ENCODE measurements around the gene HNRNPA1L2. TPM values are rescaled to one million over a fixed set of nuclear protein-coding genes. Genes with fewer than 3 reads are reported as not detected.

Gene HNRNPA1L2
- total and polyA plus RNA-seq, 10 of the 15 experiments (the other 5 are each of a cell fraction or from before 2014, with no cell fraction given) = 3.3 to 12.0 (median 7.8) TPM

DNA sequence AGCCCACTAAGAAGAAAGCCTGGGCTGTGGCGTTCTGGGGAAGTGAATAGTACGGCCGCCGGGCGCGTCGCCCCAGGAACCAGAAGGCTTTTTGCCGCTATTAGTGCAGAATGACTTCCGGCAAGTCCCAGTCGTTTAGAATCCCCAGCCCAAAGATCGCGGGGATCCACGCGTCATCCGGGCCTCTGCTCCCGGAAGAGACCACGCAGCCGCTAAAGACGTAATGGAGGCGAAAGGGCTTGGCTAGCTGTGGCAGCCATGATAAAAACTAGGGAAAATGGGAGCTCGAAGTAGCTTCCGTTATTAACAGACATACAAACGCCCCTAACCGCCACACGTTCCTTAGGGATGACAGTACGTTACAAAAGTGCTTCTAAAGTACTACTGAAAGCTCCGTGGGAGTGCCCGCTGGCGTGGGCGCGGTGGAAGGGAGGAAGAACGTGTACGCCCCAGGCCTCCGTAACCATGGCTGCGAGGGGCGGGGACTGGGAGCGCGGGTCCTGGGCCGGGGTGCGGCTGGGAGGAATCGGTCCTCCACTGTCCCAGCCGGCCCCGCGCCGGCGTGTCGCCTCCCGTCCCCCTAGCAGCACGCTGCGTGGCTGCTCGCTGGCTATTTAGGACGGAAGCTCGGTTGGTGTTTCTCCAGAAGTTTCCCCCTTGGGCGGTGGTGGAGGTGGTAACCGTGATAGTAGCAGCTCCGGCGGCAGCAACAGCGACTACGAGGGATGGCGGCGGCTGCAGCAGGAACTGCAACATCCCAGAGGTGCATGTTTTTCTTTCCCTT, 10.2 kb downstream of the HNRNPA1L2 start, which contains the start of gene SUGT1 (continued):
- TF ChIP-seq POU2F2 (IDR thresholded peaks at IDR 0.05; ENCODE audit: borderline replicate concordance, low read depth, low read length) (peak; percentile 62; the same call in 1 of the 3 replicates), LARP7 (IDR thresholded peaks at IDR 0.05) (no peak; the same call in 1 of the 2 replicates), ZBED1 (IDR thresholded peaks at IDR 0.05; ENCODE audit: borderline replicate concordance) (peak; percentile 50), PAX5 (IDR thresholded peaks at IDR 0.05; ENCODE audit: borderline replicate concordance, low read depth, low read length) (peak; percentile 12; the same call in 1 of the 2 replicates), CEBPB (IDR thresholded peaks at IDR 0.05; ENCODE audit: borderline replicate concordance in 1 of 2, low read depth in 2 of 2, low read length in 2 of 2) (no peak), BACH1 (IDR thresholded peaks at IDR 0.05; ENCODE audit: borderline replicate concordance) (peak; percentile 49; the same call in 1 of the 2 replicates), FOXM1 (IDR thresholded peaks at IDR 0.05; ENCODE audit: low read depth, low read length) (peak; percentile 36; the same call in 1 of the 2 replicates), BRCA1 (IDR thresholded peaks at IDR 0.05; ENCODE audit: low read depth, low read length) (peak; percentile 52; the same call in 1 of the 2 replicates), GATAD2B (conservative IDR thresholded peaks at IDR 0.05; ENCODE audit: low read depth) (peak; percentile 43; the same call in 1 of the 2 replicates), PML (IDR thresholded peaks at IDR 0.05; ENCODE audit: low read length) (peak; percentile 97), YY1 (IDR thresholded peaks at IDR 0.05; ENCODE audit: low read depth, low read length) (peak; percentile 97), SREBF2 (IDR thresholded peaks at IDR 0.05; ENCODE audit: low read length) (no peak), IRF4 (IDR thresholded peaks at IDR 0.05; ENCODE audit: low read depth, low read length) (no peak), DPF2 (IDR thresholded peaks at IDR 0.05) (peak; percentile 67; the same call in 1 of the 2 replicates), TAF1 (IDR thresholded peaks at IDR 0.05; ENCODE audit: borderline replicate concordance, low read depth, low read length) (peak; percentile 84), ZNF217 (IDR thresholded peaks at IDR 0.05) (no peak), TCF7 (IDR thresholded peaks at IDR 0.05; ENCODE audit: borderline replicate concordance) (peak; percentile 34; the same call in 1 of the 2 replicates), POLR2A (IDR thresholded peaks at IDR 0.05; ENCODE audit: low read depth, low read length) (peak; percentile 79), TCF12 (IDR thresholded peaks at IDR 0.05; ENCODE audit: low read depth, low read length) (peak; percentile 47; the same call in 1 of the 2 replicates), NFXL1 (IDR thresholded peaks at IDR 0.05; ENCODE audit: borderline replicate concordance) (no peak), ATF7 (IDR thresholded peaks at IDR 0.05; ENCODE audit: low read depth) (peak; percentile 15), NRF1 (conservative IDR thresholded peaks at IDR 0.05; ENCODE audit: low read depth, low read length) (no peak), EED (IDR thresholded peaks at IDR 0.05; ENCODE audit: low read depth) (peak; percentile 64), EP300 (IDR thresholded peaks at IDR 0.05; ENCODE audit: borderline replicate concordance in 1 of 2, control insufficient read depth in 1 of 2, low read depth in 2 of 2, low read length in 2 of 2) (no peak), JUNB (IDR thresholded peaks at IDR 0.05) (no peak), HDGF (IDR thresholded peaks at IDR 0.05) (0 out of 2 replicates have a peak, but pooled peaks have one; percentile 39), MYB (IDR thresholded peaks at IDR 0.05; ENCODE audit: borderline replicate concordance, low read depth, low read length) (no peak), WRNIP1 (IDR thresholded peaks at IDR 0.05; ENCODE audit: borderline replicate concordance, low read depth, low read length) (0 out of 2 replicates have a peak, but pooled peaks have one; percentile 49)
- TF ChIP-seq, protein P1, sequence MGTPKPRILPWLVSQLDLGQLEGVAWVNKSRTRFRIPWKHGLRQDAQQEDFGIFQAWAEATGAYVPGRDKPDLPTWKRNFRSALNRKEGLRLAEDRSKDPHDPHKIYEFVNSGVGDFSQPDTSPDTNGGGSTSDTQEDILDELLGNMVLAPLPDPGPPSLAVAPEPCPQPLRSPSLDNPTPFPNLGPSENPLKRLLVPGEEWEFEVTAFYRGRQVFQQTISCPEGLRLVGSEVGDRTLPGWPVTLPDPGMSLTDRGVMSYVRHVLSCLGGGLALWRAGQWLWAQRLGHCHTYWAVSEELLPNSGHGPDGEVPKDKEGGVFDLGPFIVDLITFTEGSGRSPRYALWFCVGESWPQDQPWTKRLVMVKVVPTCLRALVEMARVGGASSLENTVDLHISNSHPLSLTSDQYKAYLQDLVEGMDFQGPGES (IDR thresholded peaks at IDR 0.05) = 0 out of 2 replicates have a peak, but pooled peaks have one; percentile 1
- TF ChIP-seq, protein P2, sequence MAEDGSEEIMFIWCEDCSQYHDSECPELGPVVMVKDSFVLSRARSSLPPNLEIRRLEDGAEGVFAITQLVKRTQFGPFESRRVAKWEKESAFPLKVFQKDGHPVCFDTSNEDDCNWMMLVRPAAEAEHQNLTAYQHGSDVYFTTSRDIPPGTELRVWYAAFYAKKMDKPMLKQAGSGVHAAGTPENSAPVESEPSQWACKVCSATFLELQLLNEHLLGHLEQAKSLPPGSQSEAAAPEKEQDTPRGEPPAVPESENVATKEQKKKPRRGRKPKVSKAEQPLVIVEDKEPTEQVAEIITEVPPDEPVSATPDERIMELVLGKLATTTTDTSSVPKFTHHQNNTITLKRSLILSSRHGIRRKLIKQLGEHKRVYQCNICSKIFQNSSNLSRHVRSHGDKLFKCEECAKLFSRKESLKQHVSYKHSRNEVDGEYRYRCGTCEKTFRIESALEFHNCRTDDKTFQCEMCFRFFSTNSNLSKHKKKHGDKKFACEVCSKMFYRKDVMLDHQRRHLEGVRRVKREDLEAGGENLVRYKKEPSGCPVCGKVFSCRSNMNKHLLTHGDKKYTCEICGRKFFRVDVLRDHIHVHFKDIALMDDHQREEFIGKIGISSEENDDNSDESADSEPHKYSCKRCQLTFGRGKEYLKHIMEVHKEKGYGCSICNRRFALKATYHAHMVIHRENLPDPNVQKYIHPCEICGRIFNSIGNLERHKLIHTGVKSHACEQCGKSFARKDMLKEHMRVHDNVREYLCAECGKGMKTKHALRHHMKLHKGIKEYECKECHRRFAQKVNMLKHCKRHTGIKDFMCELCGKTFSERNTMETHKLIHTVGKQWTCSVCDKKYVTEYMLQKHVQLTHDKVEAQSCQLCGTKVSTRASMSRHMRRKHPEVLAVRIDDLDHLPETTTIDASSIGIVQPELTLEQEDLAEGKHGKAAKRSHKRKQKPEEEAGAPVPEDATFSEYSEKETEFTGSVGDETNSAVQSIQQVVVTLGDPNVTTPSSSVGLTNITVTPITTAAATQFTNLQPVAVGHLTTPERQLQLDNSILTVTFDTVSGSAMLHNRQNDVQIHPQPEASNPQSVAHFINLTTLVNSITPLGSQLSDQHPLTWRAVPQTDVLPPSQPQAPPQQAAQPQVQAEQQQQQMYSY (CRISPR knock-in tag; IDR thresholded peaks at IDR 0.05) = no peak

Data from GM12878 (cell line).